Stomach (tissue), 9 donors: ENCODE data around the gene SLC25A31. TPM values are rescaled to one million over a fixed set of nuclear protein-coding genes. Genes with fewer than 3 reads are reported as not detected.

Experiments used
- DNase-seq, 2 donors: peaks; one replicate each; pipeline versions ENCODE4 v3.0.0 to v3.0.0-alpha.2; 2013 to 2019
- H3K27ac ChIP-seq, 5 donors: fragments of 200-600 bp in 4 of 5; sonication (generic) in 4 of 5; one replicate each; pipeline ENCODE4 v1.5.1; 2013 to 2019; ENCODE audit warnings: mild to moderate bottlenecking in 1 of 5, moderate library complexity in 1 of 5
- H3K27me3 ChIP-seq, 3 donors: fragments of 200-600 bp; sonication (generic); one replicate each; pipeline ENCODE4 v1.5.1; 2017 to 2019; ENCODE audit warnings: mixed run types in 1 of 3
- H3K36me3 ChIP-seq, 4 donors: fragments of 200-600 bp; sonication (generic); 1 replicate in 3 of 4; 2 replicates in 1 of 4; pipeline ENCODE4 v1.5.1; 2016 to 2019
- H3K4me1 ChIP-seq, 4 donors: fragments of 200-600 bp; sonication (generic); one replicate each; pipeline ENCODE4 v1.5.1; 2016 to 2019
- H3K4me3 ChIP-seq, 4 donors: fragments of 200-600 bp; sonication (generic) in 3 of 4; one replicate each; pipeline ENCODE4 v1.5.1; 2016 to 2019; ENCODE audit warnings: mild to moderate bottlenecking in 1 of 4
- H3K9me3 ChIP-seq, 4 donors: fragments of 200-600 bp; sonication (generic); one replicate each; pipeline ENCODE4 v1.5.1; 2016 to 2019
- CTCF ChIP-seq, 7 experiments: fragments of 450-650 bp in 4 of 7; fragments of 200-600 bp in 3 of 7; sonication (generic) in 3 of 7; IDR thresholded peaks; one replicate each; pipeline ENCODE4 v1.5.1; 2016 to 2019; ENCODE audit warnings: antibody characterized with exemption in 7 of 7, control low read depth in 2 of 7, mild to moderate bottlenecking in 1 of 7
- EP300 ChIP-seq: sonication (generic); formaldehyde crosslinking; IDR thresholded peaks from one replicate; pipeline ENCODE4 v1.6.1; 2017; ENCODE audit warnings: antibody characterized with exemption
- POLR2A ChIP-seq, 4 donors: fragments of 450-650 bp; IDR thresholded peaks; one replicate each; pipeline ENCODE4 v1.6.1; 2016; ENCODE audit warnings: antibody characterized with exemption in 4 of 4, control low read depth in 2 of 4, mild to moderate bottlenecking in 1 of 4, moderate library complexity in 1 of 4
- POLR2AphosphoS5 ChIP-seq, 3 donors: sonication (generic); formaldehyde crosslinking; IDR thresholded peaks; one replicate each; pipeline ENCODE4 v1.6.1; 2016; ENCODE audit warnings: antibody characterized with exemption in 3 of 3
- WGBS, 5 donors: extraction: QIAGEN DNeasy Blood & Tissue Kit in 3 of 5; methylation state at CpG; one replicate each; pipeline versions ENCODE4 v1.1.5 to v1.1.7; 2013 to 2018; 5-methylcytosine and 5-hydroxymethylcytosine counted together
- intact Hi-C: fragments of 100-400 bp; cut with DNase I; formaldehyde crosslinking; loops from one replicate; pipeline ENCODE4 v1.15.1; 2023; ENCODE audit warnings: low total_unique reads
- polyA plus RNA-seq, 3 donors: library from polyadenylated mRNA; stranded (reverse); fragments of 200-250 nt; gene quantifications; one replicate each; pipeline ENCODE4 v1.2.3, GENCODE V29; 2013
- total RNA-seq, 5 donors: library from RNA; depleted of rRNA; stranded (reverse); fragments of >200 nt; gene quantifications; one replicate each; pipeline versions ENCODE4 v1.1.0 to v1.2.3, GENCODE V29; 2014 to 2016
- donor health status: healthy with polysubstance abuse.
- donor health status: Bipolar disorder and iron deficiency.
- donor health status: healthy.

Gene SLC25A31
- total and polyA plus RNA-seq, 8 donors, result not detected

- Histone ChIP-seq H3K4me3 (no peak overlapping the region), H3K9me3 (no peaks in the 10 kb centered on the region), H3K36me3 (no peaks in the 10 kb centered on the region), H3K27ac (no peak overlapping the region), H3K4me1 (no peaks in the 10 kb centered on the region), H3K27me3 (no peaks in the 10 kb centered on the region)
- intact Hi-C loops, result loop anchor here (5.0 kb wide), 1 partner anchor 118 kb away; no protein-coding TSS in a partner anchor
- no peak for TF ChIP-seq EP300
- no peak for TF ChIP-seq POLR2AphosphoS5 (IDR thresholded peaks at IDR 0.05)
- no peak for TF ChIP-seq CTCF (IDR thresholded peaks at IDR 0.05)
- TF ChIP-seq POLR2A (IDR thresholded peaks at IDR 0.05), result no peak
- 80 to 92% (median 89%) methylated on average over 2 of the region's 2 CpGs for WGBS, 5 donors
- no peak for DNase-seq
Measured at GRCh38 chr4:127734976-127735375, 4.8 kb downstream of the SLC25A31 start.

- Histone ChIP-seq H3K27ac (no peak overlapping the region), H3K36me3 (no peaks in the 10 kb centered on the region), H3K27me3 (no peaks in the 10 kb centered on the region), H3K4me3 (no peak overlapping the region), H3K9me3 (peaks cover 0 to 7% (median 3%) of the 10 kb centered on the region in 4 donors), H3K4me1 (no peaks in the 10 kb centered on the region)
- 36 to 47% (median 43%) methylated on average over 4 of the region's 4 CpGs for WGBS, 5 donors
- TF ChIP-seq EP300, result no peak
- DNase-seq, result no peak
- intact Hi-C loops, result no loop called here
Measured at GRCh38 chr4:127737295-127737694, 7.1 kb downstream of the SLC25A31 start.

GRCh38 chr4:127741247-127741646 is 11.0 kb downstream of the SLC25A31 start:
- no peaks in the 10 kb centered on the region for H3K36me3 ChIP-seq
- no peak overlapping the region for H3K4me3 ChIP-seq
- intact Hi-C loops, result no loop called here
- no peaks in the 10 kb centered on the region for H3K27me3 ChIP-seq
- WGBS, 5 donors, result 94 to 100% (median 98%) methylated on average over 1 of the region's 1 CpG
- peaks cover 0 to 7% (median 3%) of the 10 kb centered on the region in 4 donors for H3K9me3 ChIP-seq
- DNase-seq, result no peak
- no peaks in the 10 kb centered on the region for H3K4me1 ChIP-seq
- H3K27ac ChIP-seq, result no peak overlapping the region
- no peak for TF ChIP-seq EP300
- TF ChIP-seq POLR2A (IDR thresholded peaks at IDR 0.05), result no peak
- TF ChIP-seq CTCF (IDR thresholded peaks at IDR 0.05), result no peak
- no peak for TF ChIP-seq POLR2AphosphoS5 (IDR thresholded peaks at IDR 0.05)

- WGBS, 5 donors, result 79 to 91% (median 87%) methylated on average over 4 of the region's 4 CpGs
- no peak for TF ChIP-seq EP300
- no peak for TF ChIP-seq POLR2A (IDR thresholded peaks at IDR 0.05)
- no peak for TF ChIP-seq CTCF (IDR thresholded peaks at IDR 0.05)
- TF ChIP-seq POLR2AphosphoS5 (IDR thresholded peaks at IDR 0.05), result no peak
- H3K4me1 ChIP-seq, result no peaks in the 10 kb centered on the region
- no peaks in the 10 kb centered on the region for H3K27me3 ChIP-seq
- no peak overlapping the region for H3K27ac ChIP-seq
- no peak for DNase-seq
- intact Hi-C loops, result no loop called here
- no peaks in the 10 kb centered on the region for H3K36me3 ChIP-seq
- H3K4me3 ChIP-seq, result no peak overlapping the region
- peaks cover 0 to 15% (median 7%) of the 10 kb centered on the region in 4 donors for H3K9me3 ChIP-seq
Measured at GRCh38 chr4:127747883-127748282, 17.7 kb downstream of the SLC25A31 start.

- no peak for DNase-seq
- peaks cover 0 to 15% (median 7%) of the 10 kb centered on the region in 4 donors for H3K9me3 ChIP-seq
- H3K27ac ChIP-seq, result no peak overlapping the region
- no peak for TF ChIP-seq POLR2A (IDR thresholded peaks at IDR 0.05)
- H3K4me3 ChIP-seq, result no peak overlapping the region
- intact Hi-C loops, result no loop called here
- H3K36me3 ChIP-seq, result no peaks in the 10 kb centered on the region
- no peaks in the 10 kb centered on the region for H3K27me3 ChIP-seq
- no peaks in the 10 kb centered on the region for H3K4me1 ChIP-seq
- WGBS, 5 donors, result 74 to 93% (median 90%) methylated on average over 2 of the region's 2 CpGs
Measured at GRCh38 chr4:127748957-127749356, 18.8 kb downstream of the SLC25A31 start.
